Activated CD4-positive, alpha-beta memory T cell treated with anti-CD3 and anti-CD28 coated beads for 36 hours (primary cell): Measurements from ENCODE around the gene WDR55. TPM values are rescaled to one million over a fixed set of nuclear protein-coding genes. Genes with fewer than 3 reads are reported as not detected.
"Not testable (repeated sequence)": the region's sequence is repeated elsewhere in the genome, so short reads cannot be mapped to it uniquely, and the experiment has no call there.

Source experiments
- CTCF ChIA-PET: fragments of 350-600 bp; sonication (Branson Sonifier 250); formaldehyde crosslinking; loops from one replicate; lab custom pipeline; 2021; ENCODE audit warnings: antibody characterized with exemption, inconsistent platforms; lab: Charles Lee
- POLR2A ChIA-PET: fragments of 350-600 bp; sonication (Branson Sonifier 250); formaldehyde crosslinking; loops from one replicate; lab custom pipeline; 2021; ENCODE audit warnings: antibody characterized with exemption; lab: Charles Lee
- DNase-seq: peaks from one replicate; pipeline ENCODE4 v3.0.0-alpha.2; 2020
- H3K27ac Mint-ChIP-seq: one replicate; pipeline ENCODE4 v1.8.0; 2021; ENCODE audit warnings: mixed read lengths
- H3K27me3 Mint-ChIP-seq: one replicate; pipeline ENCODE4 v1.8.0; 2021; ENCODE audit warnings: mixed read lengths
- H3K36me3 Mint-ChIP-seq: one replicate; pipeline ENCODE4 v1.8.0; 2021; ENCODE audit warnings: mixed read lengths
- H3K4me1 Mint-ChIP-seq: one replicate; pipeline ENCODE4 v1.8.0; 2021; ENCODE audit warnings: low read depth, mixed read lengths
- H3K4me3 Mint-ChIP-seq: one replicate; pipeline ENCODE4 v1.8.0; 2021; ENCODE audit warnings: mild to moderate bottlenecking, mixed read lengths
- H3K9me3 Mint-ChIP-seq: one replicate; pipeline ENCODE4 v1.8.0; 2021; ENCODE audit warnings: mixed read lengths
- intact Hi-C: fragments of 100-400 bp; cut with micrococcal nuclease; formaldehyde crosslinking; loops from one replicate; pipeline ENCODE4 v1.15.1; 2023
- microRNA-seq: library from miRNA; unstranded; fragments of <30 nt; microRNA quantifications from one replicate; pipeline ENCODE4 v1.2.0, GENCODE V29; 2022; ENCODE audit warnings: borderline number of aligned reads, borderline microRNAs expressed, borderline replicate concordance
- total RNA-seq, 2 experiments: library from RNA; stranded (reverse); gene quantifications; one replicate each; pipeline ENCODE4 v1.2.3, GENCODE V29; 2021

The WDR55 gene
- total RNA-seq, 2 experiments from 2014 or later: 30.4 to 32.1 TPM

DNA sequence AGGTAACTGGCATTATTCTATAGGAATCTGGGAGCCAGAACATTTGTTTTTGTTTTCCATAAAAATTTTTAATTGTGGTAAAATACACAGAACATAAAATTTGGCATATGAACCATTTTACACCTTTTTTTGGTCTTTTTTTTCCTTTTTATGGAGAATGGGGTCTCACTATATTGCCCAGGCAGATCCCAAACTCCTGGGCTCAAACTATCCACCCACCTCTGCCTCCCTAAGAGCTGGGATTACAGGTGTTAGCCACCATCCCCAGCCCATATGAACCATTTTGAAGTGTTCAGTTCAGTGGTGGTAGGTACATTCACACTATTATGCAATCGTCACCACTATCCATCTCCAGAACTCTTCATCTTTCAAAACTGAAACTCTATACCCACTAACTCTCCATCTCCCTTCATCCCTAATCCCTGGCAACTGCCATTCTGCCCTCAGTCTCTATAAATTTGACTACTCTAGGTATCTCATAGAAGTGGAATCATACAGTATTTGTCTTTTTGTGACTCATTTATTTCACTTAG is 48.9 kb downstream of the WDR55 start:
- intact Hi-C loops: loop anchor here (5.0 kb wide), 1 partner anchor 351 kb away; the partner anchor contains the start of gene SLC4A9
- ChIA-PET CTCF (no interaction called here), POLR2A (no interaction called here)
- Mint-ChIP-seq H3K9me3 (no peaks in the 10 kb centered on the region), H3K27me3 (no peaks in the 10 kb centered on the region), H3K4me1 (peaks cover 14% of the 10 kb centered on the region), H3K4me3 (no peak overlapping the region), H3K27ac (no peak overlapping the region), H3K36me3 (peaks cover 4% of the 10 kb centered on the region)
- no peak for DNase-seq

DNA sequence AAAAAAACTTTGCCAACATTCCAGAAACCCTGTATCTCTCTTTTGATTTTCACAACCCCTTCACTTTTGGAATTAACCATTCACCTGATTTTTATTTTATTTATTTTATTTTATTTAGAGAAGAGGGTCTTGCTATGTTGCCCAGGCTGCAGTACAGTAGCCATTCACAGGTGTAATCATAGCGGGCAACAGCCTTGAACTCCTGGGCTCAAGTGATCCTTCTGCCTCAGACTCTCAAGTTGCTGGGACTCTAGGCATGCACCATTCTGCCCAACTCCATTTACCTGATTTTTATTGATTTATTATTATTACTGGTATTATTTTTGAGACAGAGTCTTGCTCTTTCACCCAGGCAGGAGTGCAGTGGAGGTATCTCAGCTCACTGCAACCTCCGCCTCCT is 51.5 kb downstream of the WDR55 start:
- H3K36me3 Mint-ChIP-seq, H3K27me3 Mint-ChIP-seq, H3K9me3 Mint-ChIP-seq, DNase-seq, H3K27ac Mint-ChIP-seq, intact Hi-C loops, POLR2A ChIA-PET, H3K4me3 Mint-ChIP-seq: not testable (repeated sequence)
- CTCF ChIA-PET: interaction anchor here (1.5 kb wide), 1 partner anchor 344 kb away, joined by 3 read pairs; no protein-coding TSS in a partner anchor
- H3K4me1 Mint-ChIP-seq: peaks cover 13% of the 10 kb centered on the region

DNA sequence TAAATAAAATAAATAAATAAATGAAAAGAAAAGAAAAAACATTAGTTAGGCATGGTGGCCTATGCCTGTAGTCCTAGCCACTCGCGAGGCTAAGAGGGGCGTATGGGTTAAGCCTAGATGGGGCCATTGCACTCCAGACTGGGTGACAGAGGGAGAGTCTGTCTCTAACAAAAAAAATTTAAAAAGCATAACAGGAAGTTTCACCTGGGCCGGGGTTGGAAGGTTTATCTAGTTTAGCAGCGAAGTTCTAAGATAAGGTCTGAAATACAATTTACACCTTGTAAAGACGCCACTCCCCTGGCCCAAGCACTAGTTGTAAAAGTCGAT is 53.5 kb downstream of the WDR55 start:
- CTCF ChIA-PET: interaction anchor here (0.5 to 2.7 kb wide), 5 partner anchors 8 to 478 kb away, joined by 3 to 19 read pairs (median 7); no protein-coding TSS in a partner anchor
- H3K27ac Mint-ChIP-seq: no peak overlapping the region
- no peaks in the 10 kb centered on the region for H3K9me3 Mint-ChIP-seq
- H3K36me3 Mint-ChIP-seq: no peaks in the 10 kb centered on the region
- H3K4me3 Mint-ChIP-seq: no peak overlapping the region
- intact Hi-C loops: loop anchor here (1.0 kb wide), 1 partner anchor 8 kb away; no protein-coding TSS in a partner anchor
- POLR2A ChIA-PET: interaction anchor here (0.6 kb wide), 1 partner anchor 314 kb away, joined by 7 read pairs; no protein-coding TSS in a partner anchor
- no peak for DNase-seq
- H3K27me3 Mint-ChIP-seq: peaks cover 10% of the 10 kb centered on the region
- H3K4me1 Mint-ChIP-seq: peaks cover 4% of the 10 kb centered on the region

DNA sequence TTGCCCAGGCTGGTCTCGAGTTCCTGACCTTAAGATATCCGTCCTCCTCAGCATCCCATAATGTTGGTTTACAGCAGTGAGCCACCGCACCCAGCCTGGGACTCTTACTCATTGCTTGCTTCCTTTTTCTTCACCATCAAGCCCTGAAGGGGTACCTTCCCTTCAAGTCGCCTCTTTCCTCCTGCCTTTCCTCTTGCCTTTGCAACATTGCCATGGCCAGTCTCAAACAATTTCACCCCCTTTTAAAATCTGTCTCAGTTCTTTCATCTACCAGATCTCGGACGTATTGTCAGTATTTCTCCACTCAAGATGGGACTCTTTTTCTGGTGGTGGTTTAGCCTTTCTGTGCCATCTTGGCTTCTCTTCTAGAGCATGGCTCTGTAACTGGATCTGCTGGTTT is 56.0 kb downstream of the WDR55 start:
- peaks cover 15% of the 10 kb centered on the region for H3K27me3 Mint-ChIP-seq
- not testable (repeated sequence) for H3K36me3 Mint-ChIP-seq, DNase-seq, H3K4me1 Mint-ChIP-seq, H3K27ac Mint-ChIP-seq, H3K4me3 Mint-ChIP-seq, H3K9me3 Mint-ChIP-seq
- CTCF ChIA-PET: interaction anchor here (0.7 to 2.7 kb wide), 16 partner anchors 10 to 644 kb away, joined by 3 to 19 read pairs (median 5); partner anchors contain the start of gene EIF4EBP3
- intact Hi-C loops: loop anchor here (1.0 to 5.0 kb wide), 2 partner anchors 347 to 478 kb away; no protein-coding TSS in a partner anchor
- POLR2A ChIA-PET: interaction anchor here (0.7 kb wide), 1 partner anchor 36 kb away, joined by 3 read pairs; no protein-coding TSS in a partner anchor

DNA sequence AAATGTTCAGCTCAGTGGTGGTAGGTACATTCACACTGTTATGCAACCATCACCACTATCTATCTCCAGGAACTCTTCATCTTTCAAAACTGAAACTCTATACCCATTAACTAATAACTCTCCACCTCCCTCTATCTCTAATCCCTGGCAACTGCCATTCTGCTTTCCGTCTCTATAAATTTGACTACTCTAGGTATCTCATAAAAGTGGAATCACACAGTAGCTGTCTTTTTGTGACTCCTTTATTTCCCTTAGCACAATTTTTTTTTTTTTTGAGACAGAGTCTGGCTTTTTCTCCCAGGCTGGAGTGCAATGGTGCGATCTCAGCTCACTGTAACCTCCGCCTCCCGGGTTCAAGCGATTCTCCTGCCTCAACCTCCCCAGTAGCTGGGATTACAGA is 56.7 kb downstream of the WDR55 start:
- intact Hi-C loops: loop anchor here (5.0 kb wide), 1 partner anchor 479 kb away; no protein-coding TSS in a partner anchor
- H3K9me3 Mint-ChIP-seq, DNase-seq, H3K36me3 Mint-ChIP-seq, H3K4me3 Mint-ChIP-seq, H3K27ac Mint-ChIP-seq: not testable (repeated sequence)
- H3K27me3 Mint-ChIP-seq: peaks cover 19% of the 10 kb centered on the region
- ChIA-PET CTCF (interaction anchor here (0.7 to 2.0 kb wide), 4 partner anchors 10 to 369 kb away, joined by 3 to 6 read pairs (median 4); partner anchors contain the start of genes IK and NDUFA2), POLR2A (interaction anchor here (0.7 kb wide), 1 partner anchor 37 kb away, joined by 3 read pairs; no protein-coding TSS in a partner anchor)
- peaks cover 12% of the 10 kb centered on the region for H3K4me1 Mint-ChIP-seq

Small RNA genes within 50 kb of the gene (microRNA-seq; reads per million reads assigned to microRNA genes)
- gene MIR3655: not detected

Other genes starting within 250 kb of the WDR55 start
- 10 to 100 TPM; 15.7 to 16.6 TPM for gene EIF4EBP3, start 117.2 kb upstream of the WDR55 start, total RNA-seq
- gene SRA1, start 107.4 kb upstream of the WDR55 start, total RNA-seq: 10 to 100 TPM; 46.0 to 46.7 TPM
- gene APBB3, start 100.3 kb upstream of the WDR55 start, total RNA-seq: 10 to 100 TPM; 16.3 to 16.8 TPM
- gene SLC35A4, start 100.1 kb upstream of the WDR55 start, total RNA-seq: 10 to 100 TPM; 68.7 to 69.7 TPM
- gene CD14, start 31.7 kb upstream of the WDR55 start, total RNA-seq: under 1 TPM; 0.39 to 0.62 TPM
- gene TMCO6, start 25.5 kb upstream of the WDR55 start, total RNA-seq: 10 to 100 TPM; 33.7 to 33.8 TPM
- gene NDUFA2, start 17.3 kb upstream of the WDR55 start, total RNA-seq: 10 to 100 TPM; 63.8 to 69.4 TPM
- 100 to 1,000 TPM; 103 to 104 TPM for gene IK, start 17.1 kb upstream of the WDR55 start, total RNA-seq
- 1 to 10 TPM; 2.3 to 2.5 TPM for gene DND1, start 8.7 kb downstream of the WDR55 start, total RNA-seq
- gene HARS1, start 26.5 kb downstream of the WDR55 start, total RNA-seq: 10 to 100 TPM; 91.1 to 91.7 TPM
- gene HARS2, start 26.6 kb downstream of the WDR55 start, total RNA-seq: 10 to 100 TPM; 26.9 to 28.9 TPM
- gene ZMAT2, start 35.5 kb downstream of the WDR55 start, total RNA-seq: 10 to 100 TPM; 51.4 to 53.4 TPM
- gene PCDHA1, start 121.2 kb downstream of the WDR55 start, total RNA-seq: not detected
- gene PCDHA2, start 129.9 kb downstream of the WDR55 start, total RNA-seq: not detected
- not detected for gene PCDHA3, start 136.2 kb downstream of the WDR55 start, total RNA-seq
- not detected for gene PCDHA4, start 142.2 kb downstream of the WDR55 start, total RNA-seq
- gene PCDHA5, start 156.7 kb downstream of the WDR55 start, total RNA-seq: not detected
- gene PCDHA6, start 163.1 kb downstream of the WDR55 start, total RNA-seq: not detected
- not detected for gene PCDHA7, start 169.4 kb downstream of the WDR55 start, total RNA-seq
- not detected for gene PCDHA8, start 176.3 kb downstream of the WDR55 start, total RNA-seq
- gene PCDHA9, start 183.5 kb downstream of the WDR55 start, total RNA-seq: not detected
- not detected for gene PCDHA10, start 191.0 kb downstream of the WDR55 start, total RNA-seq
- gene PCDHA11, start 204.1 kb downstream of the WDR55 start, total RNA-seq: not detected
- gene PCDHA12, start 210.4 kb downstream of the WDR55 start, total RNA-seq: not detected
- not detected for gene PCDHA13, start 217.2 kb downstream of the WDR55 start, total RNA-seq